Breast epithelium (tissue), 4 donors: ENCODE measurements around the gene CPPED1. TPM values are rescaled to one million over a fixed set of nuclear protein-coding genes. Genes with fewer than 3 reads are reported as not detected.

ENCODE experiments used
- DNase-seq, 2 donors: peaks; one replicate each; pipeline ENCODE4 v3.0.0-alpha.2; 2019; ENCODE audit warnings: low spot score in 2 of 2
- H3K27ac ChIP-seq, 2 donors: fragments of 200-600 bp; sonication (generic) in 1 of 2; one replicate each; pipeline ENCODE4 v1.5.1; 2016 to 2019; ENCODE audit warnings: mild to moderate bottlenecking in 1 of 2
- H3K27me3 ChIP-seq, 2 donors: fragments of 200-600 bp; sonication (generic) in 1 of 2; one replicate each; pipeline versions ENCODE4 v1.5.1 to v1.6.0; 2017 to 2019; ENCODE audit warnings: control low read depth in 1 of 2, mild to moderate bottlenecking in 1 of 2
- H3K36me3 ChIP-seq: fragments of 200-600 bp; one replicate; pipeline ENCODE4 v1.5.1; 2019
- H3K4me1 ChIP-seq, 2 donors: fragments of 200-600 bp; sonication (generic); one replicate each; pipeline ENCODE4 v1.5.1; 2016 to 2019; ENCODE audit warnings: control low read depth in 1 of 2
- H3K4me3 ChIP-seq, 3 donors: fragments of 200-600 bp; sonication (generic); 1 replicate in 2 of 3; 2 replicates in 1 of 3; pipeline ENCODE4 v1.5.1; 2016 to 2019; ENCODE audit warnings: mild to moderate bottlenecking in 3 of 3, moderate library complexity in 2 of 3
- H3K9me3 ChIP-seq, 2 donors: fragments of 200-600 bp; sonication (generic) in 1 of 2; one replicate each; pipeline ENCODE4 v1.5.1; 2016 to 2019; ENCODE audit warnings: control low read depth in 1 of 2
- CTCF ChIP-seq, 3 donors: fragments of 450-650 bp; IDR thresholded peaks; one replicate each; pipeline ENCODE4 v1.5.1; 2016 to 2017; ENCODE audit warnings: antibody characterized with exemption in 3 of 3, mild to moderate bottlenecking in 3 of 3, moderate library complexity in 3 of 3
- POLR2A ChIP-seq: fragments of 450-650 bp; IDR thresholded peaks from one replicate; pipeline ENCODE4 v1.6.1; 2016; ENCODE audit warnings: antibody characterized with exemption, mild to moderate bottlenecking, moderate library complexity
- POLR2AphosphoS5 ChIP-seq, 3 donors: sonication (generic); formaldehyde crosslinking; IDR thresholded peaks; one replicate each; pipeline ENCODE4 v1.6.1; 2017; ENCODE audit warnings: antibody characterized with exemption in 3 of 3
- intact Hi-C: fragments of 100-400 bp; cut with DNase I; formaldehyde crosslinking; loops from one replicate; pipeline ENCODE4 v1.15.1; 2023; ENCODE audit warnings: low total_unique reads
- total RNA-seq, 3 donors: library from RNA; depleted of rRNA; stranded (reverse); fragments of >200 nt; gene quantifications; one replicate each; pipeline ENCODE4 v1.1.0, GENCODE V29; 2016

Gene CPPED1
- total RNA-seq, 3 donors from 2014 or later, result 9.2 to 23.0 (median 16.4) TPM

GRCh38 chr16:12811441-12812383, 8.0 kb upstream of the CPPED1 start:
- Histone ChIP-seq H3K27me3 (no peaks in the 10 kb centered on the region), H3K36me3 (no peaks in the 10 kb centered on the region), H3K9me3 (no peaks in the 10 kb centered on the region), H3K4me3 (no peak overlapping the region), H3K27ac (no peak overlapping the region), H3K4me1 (no peaks in the 10 kb centered on the region)
- intact Hi-C loops, result no loop called here
- no peak for TF ChIP-seq POLR2A
- TF ChIP-seq CTCF (IDR thresholded peaks at IDR 0.05), result no peak
- DNase-seq, result no peak

GRCh38 chr16:12805066-12805465, 1.4 kb upstream of the CPPED1 start:
- intact Hi-C loops, result no loop called here
- no peaks in the 10 kb centered on the region for H3K4me1 ChIP-seq

GRCh38 chr16:12804395-12804794, 708 bp upstream of the CPPED1 start:
- Histone ChIP-seq H3K4me1 (no peaks in the 10 kb centered on the region), H3K36me3 (no peaks in the 10 kb centered on the region), H3K4me3 (peak overlapping the region in 2 of 3 donors; percentile 54 to 77), H3K9me3 (no peaks in the 10 kb centered on the region), H3K27ac (no peak overlapping the region), H3K27me3 (no peaks in the 10 kb centered on the region)
- DNase-seq, result no peak
- intact Hi-C loops, result no loop called here
- TF ChIP-seq POLR2AphosphoS5 (IDR thresholded peaks at IDR 0.05) (no peak), CTCF (IDR thresholded peaks at IDR 0.05) (no peak), POLR2A (no peak)

More at GRCh38 chr16:12805066-12805465, 1.4 kb upstream of the CPPED1 start:
- no peaks in the 10 kb centered on the region for H3K9me3 ChIP-seq
- TF ChIP-seq POLR2AphosphoS5 (IDR thresholded peaks at IDR 0.05) (no peak), POLR2A (no peak), CTCF (IDR thresholded peaks at IDR 0.05) (no peak)
- H3K27me3 ChIP-seq, result no peaks in the 10 kb centered on the region
- H3K36me3 ChIP-seq, result no peaks in the 10 kb centered on the region
- no peak for DNase-seq
- H3K4me3 ChIP-seq, result no peak overlapping the region
- H3K27ac ChIP-seq, result no peak overlapping the region

DNA sequence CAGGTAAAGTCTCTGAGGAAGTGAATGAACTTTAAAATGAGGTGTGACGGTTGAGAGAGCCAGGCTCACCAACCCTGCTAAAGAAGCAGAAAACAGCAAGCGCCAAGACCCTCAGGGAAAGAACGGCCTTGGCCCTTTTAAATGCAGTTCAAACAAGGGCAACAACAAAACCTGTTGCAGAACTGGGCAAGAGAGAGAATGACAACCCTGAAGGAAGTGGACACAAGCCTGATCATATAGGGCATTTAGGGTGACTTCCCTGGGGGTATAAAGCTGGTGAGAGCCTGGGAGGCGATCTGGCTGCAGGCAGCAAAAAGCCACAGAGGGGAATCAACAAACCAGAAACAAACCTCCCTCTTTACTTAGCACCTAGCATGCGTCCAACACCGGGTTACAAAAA, 1.0 kb downstream of the CPPED1 start:
- intact Hi-C loops, result loop anchor here (2.0 kb wide), 1 partner anchor 56 kb away; no protein-coding TSS in a partner anchor
- TF ChIP-seq POLR2A (no peak), CTCF (IDR thresholded peaks at IDR 0.05) (no peak)
- H3K27ac ChIP-seq, result peak overlapping the region in 1 of 2 donors; percentile 68

DNA sequence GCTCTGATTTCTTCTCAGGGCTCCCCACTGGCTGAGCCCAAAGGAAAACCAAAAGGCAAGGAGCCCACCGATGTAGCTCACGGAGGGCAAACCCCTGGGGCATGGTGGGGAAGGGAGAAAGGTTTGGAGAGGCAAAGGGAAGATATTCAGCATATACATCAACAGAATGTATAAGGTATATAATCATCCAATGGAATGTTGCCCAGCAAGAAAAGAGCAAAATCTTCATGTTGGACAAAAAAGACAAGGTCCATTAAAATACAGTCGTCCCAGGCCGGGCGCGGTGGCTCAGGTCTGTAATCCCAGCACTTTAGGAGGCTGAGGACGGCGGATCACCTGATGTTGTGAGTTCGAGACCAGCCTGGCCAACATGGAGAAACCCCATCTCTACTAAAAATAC, 1.6 kb downstream of the CPPED1 start:
- Histone ChIP-seq H3K27me3 (no peaks in the 10 kb centered on the region), H3K36me3 (no peaks in the 10 kb centered on the region), H3K27ac (peak overlapping the region; percentile 36 to 68), H3K9me3 (no peaks in the 10 kb centered on the region), H3K4me1 (no peaks in the 10 kb centered on the region), H3K4me3 (peak overlapping the region in 1 of 3 donors; percentile 54)
- no peak for DNase-seq
- no peak for TF ChIP-seq POLR2A
- intact Hi-C loops, result loop anchor here (2.0 kb wide), 1 partner anchor 55 kb away; no protein-coding TSS in a partner anchor

More for the DNA sequence above, 1.0 kb downstream of the CPPED1 start:
- Histone ChIP-seq H3K36me3 (no peaks in the 10 kb centered on the region), H3K4me1 (no peaks in the 10 kb centered on the region), H3K9me3 (no peaks in the 10 kb centered on the region), H3K27me3 (no peaks in the 10 kb centered on the region), H3K4me3 (peak overlapping the region; percentile 54 to 77 (median 63))
- no peak for DNase-seq
